ENCODE results near the gene NADSYN1.

GRCh38 chr11:71466358-71466757 lies 13.4 kb downstream of the NADSYN1 start:
- TF ChIP-seq GATA2 (IDR thresholded peaks at IDR 0.05; ENCODE audit: low read depth, low read length): no peak
- no peak for TF ChIP-seq GATA3 (IDR thresholded peaks at IDR 0.05; ENCODE audit: low read depth, low read length)
